NK-92 (cell line): ENCODE data around the gene AKAP4.

Experiments
- DNase-seq: peaks from one replicate; lab custom pipeline; 2025; ENCODE audit not compliant: unreplicated experiment; lab: John Stamatoyannopoulos, UW

AKAP4 gene, protein sequence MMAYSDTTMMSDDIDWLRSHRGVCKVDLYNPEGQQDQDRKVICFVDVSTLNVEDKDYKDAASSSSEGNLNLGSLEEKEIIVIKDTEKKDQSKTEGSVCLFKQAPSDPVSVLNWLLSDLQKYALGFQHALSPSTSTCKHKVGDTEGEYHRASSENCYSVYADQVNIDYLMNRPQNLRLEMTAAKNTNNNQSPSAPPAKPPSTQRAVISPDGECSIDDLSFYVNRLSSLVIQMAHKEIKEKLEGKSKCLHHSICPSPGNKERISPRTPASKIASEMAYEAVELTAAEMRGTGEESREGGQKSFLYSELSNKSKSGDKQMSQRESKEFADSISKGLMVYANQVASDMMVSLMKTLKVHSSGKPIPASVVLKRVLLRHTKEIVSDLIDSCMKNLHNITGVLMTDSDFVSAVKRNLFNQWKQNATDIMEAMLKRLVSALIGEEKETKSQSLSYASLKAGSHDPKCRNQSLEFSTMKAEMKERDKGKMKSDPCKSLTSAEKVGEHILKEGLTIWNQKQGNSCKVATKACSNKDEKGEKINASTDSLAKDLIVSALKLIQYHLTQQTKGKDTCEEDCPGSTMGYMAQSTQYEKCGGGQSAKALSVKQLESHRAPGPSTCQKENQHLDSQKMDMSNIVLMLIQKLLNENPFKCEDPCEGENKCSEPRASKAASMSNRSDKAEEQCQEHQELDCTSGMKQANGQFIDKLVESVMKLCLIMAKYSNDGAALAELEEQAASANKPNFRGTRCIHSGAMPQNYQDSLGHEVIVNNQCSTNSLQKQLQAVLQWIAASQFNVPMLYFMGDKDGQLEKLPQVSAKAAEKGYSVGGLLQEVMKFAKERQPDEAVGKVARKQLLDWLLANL

DNA sequence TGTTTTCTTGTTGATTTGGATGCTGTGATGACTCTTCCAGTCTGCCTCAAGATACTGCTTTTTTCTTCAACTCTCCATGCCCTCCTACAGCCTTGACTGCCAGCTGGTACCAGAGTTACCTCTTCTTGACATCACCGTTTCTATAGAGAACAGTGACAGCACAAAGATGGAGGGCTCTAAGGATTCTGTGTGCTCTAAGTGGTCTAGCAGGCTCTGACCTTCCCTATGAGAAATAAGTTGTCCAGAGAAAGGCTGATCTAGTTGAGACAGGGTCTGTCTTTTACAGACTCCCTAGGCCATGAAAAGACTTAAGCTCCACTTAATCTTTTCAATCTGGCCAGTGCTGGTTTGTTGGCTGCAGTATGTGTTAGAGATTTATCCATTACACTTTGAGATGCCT, at the start of gene AKAP4:
Gene AKAP4 (minus strand): TSS at position 101 of the 400 bp plus-strand sequence. CDS start 118 bp downstream, outside the sequence.
- DNase-seq: no peak

DNA sequence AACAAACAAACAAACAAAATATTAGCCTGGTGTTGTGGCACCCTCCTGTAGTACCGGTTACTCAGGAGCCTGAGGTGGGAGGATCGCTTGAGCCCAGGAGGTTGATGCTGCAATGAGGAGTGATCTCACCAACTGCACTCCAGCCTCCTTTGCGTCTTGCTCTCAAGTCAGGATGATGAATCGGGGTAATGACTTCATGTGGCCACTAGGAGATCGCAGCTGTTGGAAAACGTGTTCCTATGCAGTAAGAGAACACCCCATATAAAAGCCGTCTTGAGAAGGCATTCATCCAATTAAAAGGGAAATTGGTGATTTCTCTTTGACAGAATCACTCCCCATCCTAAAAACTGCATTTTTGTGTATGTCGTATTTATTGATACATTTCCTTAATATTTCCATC, 10.7 kb upstream of the AKAP4 start:
- DNase-seq: no peak

- DNase-seq: no peak
Measured at GRCh38 chrX:50206753-50207152, 5.9 kb upstream of the AKAP4 start.

- no peak for DNase-seq
Measured at GRCh38 chrX:50204364-50204899, 3.6 kb upstream of the AKAP4 start, which contains the start of gene CCNB3. Gene CCNB3 (plus strand): TSS chrX:50204765. CDS start chrX:50285164, 80,399 bp downstream.

DNA sequence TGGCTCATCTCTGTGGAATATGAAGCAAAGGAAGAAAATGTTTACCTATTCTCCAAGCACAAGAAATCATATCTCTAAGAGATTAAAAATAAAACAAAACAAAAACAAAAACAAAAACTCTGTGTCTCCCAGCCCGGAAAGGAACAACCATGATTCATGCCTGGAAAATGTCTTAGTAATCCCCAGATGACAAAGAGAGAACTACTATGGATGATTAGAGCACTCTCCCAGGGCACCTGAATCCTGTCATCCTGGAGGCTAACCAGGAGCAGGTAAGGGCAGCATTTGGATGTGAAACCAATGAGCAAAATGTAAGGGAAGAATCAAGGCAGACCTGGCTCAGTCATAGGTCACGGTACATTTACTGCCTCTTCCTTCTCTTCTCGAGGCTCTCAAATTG, 1.7 kb upstream of the AKAP4 start:
- DNase-seq: no peak

- DNase-seq: no peak
Measured at GRCh38 chrX:50198348-50198747, 2.5 kb downstream of the AKAP4 start.

GRCh38 chrX:50188859-50189600, 11.8 kb downstream of the AKAP4 start:
- DNase-seq: no peak

- no peak for DNase-seq
Measured at GRCh38 chrX:50183891-50184290, 16.9 kb downstream of the AKAP4 start.

DNA sequence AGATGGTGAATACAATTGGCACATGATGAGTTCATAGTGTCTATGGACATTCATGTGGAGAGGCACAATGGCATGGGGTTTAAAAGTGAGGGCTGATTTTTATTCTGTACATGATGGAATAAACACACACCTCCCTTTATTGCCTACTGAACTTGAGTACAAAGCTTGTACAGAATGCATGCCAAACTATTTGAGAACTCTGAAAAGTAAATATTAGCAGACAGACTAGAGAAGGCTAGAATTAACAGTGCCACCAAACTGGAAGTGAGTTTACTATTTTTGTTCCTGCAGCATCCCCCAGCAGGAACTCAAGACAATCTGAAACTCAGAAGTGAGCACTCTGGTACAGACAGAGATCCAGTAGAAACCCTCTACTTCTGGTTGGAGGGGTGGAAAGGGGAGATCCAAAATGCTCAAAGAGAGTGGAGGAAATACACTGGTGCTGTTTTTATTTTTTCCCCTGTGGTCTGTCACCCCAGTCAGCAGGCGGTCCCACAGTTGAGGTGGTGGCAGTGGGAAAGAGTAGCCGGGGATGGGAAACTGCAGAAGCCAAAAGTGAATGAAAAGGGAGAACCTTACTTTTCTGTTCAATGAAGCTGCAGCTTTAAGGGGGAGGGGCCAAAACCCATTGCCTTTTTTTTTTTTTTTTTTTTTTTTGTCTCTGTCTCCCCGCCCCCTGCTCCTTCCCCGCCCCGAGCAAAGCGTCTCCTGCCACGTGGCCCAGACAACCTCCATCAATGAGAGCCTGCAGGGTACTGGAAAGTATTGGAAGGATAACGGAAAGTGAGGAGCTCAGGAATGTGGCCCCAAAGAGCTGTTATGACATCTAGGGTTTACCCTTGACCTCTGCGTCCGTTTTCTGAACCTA, 20.5 kb downstream of the AKAP4 start:
- DNase-seq: no peak

DNA sequence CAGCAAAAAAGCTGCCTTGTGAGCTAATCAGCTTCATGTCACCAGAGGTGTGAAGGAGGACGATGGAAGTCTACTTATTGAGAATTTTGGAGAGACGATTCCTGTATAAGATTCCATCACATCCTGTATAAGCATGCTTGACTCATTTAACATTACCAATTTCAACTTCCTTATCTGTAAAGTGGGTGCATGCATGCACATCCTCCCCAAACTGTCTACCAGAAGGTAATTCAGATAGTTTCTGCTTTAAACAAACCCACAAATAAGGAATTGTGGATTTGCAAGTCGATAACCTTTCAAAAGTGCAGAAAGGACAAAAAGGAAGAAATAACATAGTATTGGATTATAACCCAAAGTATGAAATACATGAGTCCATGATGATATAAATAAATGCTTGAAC, 31.1 kb downstream of the AKAP4 start:
- DNase-seq: no peak

DNA sequence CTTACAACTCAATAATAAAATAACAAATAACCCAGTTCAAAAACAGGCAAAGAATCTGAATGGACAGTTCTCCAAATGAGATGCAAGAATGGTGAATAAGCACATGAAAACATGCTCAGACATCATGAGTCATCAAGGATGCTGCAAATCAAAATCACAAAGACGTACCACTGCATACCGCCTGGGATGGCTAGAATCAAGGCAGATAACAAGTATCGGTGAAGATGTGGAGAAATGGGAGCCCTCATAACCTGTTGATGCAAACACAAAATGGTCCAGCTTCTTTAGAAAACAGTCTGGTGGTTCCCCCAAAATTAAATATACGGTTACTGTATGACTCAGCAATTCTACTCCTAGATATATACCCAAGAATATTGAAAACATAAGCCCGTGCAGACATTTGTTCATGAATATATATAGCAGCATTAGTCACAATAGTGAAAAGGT, 32.5 kb downstream of the AKAP4 start:
- no peak for DNase-seq

DNA sequence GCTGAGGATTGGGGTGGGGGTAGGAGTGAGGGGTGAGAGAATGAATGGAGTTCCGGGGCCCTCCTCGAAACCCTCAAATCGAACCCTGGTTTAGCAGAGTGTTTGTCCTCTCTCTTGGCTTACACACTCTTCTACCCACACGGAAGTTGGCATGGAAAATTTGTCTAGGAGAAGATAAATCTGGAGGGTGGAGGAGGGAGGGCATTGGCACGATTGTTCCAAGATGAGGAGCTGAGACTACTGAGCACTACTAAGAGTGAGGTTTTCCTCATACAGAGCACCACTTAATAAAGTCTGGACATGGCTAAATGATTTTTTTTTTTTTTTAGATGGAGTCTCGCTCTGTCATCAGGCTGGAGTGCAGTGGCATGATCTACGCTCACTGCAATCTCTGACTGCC, 33.4 kb downstream of the AKAP4 start:
- no peak for DNase-seq

DNA sequence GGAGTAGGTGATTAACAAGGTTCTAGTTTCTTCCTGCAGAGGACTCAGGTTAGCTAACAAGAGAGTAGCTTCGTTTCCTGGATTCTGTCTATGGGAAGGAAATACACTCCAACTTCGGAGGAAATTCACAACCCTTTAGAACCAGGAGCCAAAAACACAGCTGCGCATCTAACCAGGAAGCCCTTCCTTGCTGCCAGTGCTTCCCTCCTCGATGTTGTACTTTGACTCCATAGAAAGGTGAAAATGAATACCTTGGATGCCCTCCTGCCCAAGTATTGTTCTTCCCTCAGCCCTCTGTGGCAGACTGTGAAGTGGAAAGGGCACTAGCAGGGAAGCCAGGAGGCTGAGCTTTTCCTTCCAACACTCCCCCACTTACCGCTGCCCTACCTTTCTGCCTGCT, 35.1 kb downstream of the AKAP4 start:
- no peak for DNase-seq

DNA sequence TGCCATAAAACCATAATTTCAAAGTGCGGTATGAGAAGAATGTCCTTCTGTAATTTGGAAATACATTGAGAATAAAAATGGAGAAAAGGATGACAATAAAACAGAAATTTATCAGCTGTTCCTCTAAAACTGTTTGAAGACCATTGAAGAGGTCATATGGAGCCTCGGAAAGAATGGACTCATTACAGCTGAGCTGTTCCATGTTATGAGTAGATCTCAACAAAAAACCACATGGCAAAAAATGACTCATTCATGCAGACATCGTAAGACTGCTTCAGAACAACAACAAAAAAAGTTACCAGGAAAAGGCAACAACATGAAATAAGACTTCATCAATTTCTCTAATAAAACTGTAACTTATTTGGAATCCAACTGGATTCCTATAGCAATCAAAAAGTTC, 39.7 kb downstream of the AKAP4 start:
- no peak for DNase-seq

DNA sequence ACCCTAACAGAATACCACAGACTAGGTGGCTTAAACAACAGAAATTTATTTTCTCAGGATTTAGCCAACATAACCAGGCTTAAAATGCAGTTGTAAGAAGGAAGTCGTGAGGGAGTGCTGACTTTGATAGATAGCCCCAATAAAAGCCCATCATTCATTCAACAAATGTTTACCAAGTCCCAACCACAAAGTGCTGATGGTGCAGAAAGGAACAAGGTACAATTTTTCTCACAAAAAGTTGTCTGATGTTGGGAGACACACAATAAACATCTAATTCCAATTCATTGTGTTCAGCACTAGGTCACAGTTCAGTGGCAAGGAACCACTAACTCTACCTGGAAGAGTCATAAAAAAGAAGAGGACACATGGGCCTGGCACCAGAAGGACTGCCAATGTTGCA, 42.2 kb downstream of the AKAP4 start:
- DNase-seq: no peak

GRCh38 chrX:50157545-50158135, 43.2 kb downstream of the AKAP4 start:
- DNase-seq: no peak

DNA sequence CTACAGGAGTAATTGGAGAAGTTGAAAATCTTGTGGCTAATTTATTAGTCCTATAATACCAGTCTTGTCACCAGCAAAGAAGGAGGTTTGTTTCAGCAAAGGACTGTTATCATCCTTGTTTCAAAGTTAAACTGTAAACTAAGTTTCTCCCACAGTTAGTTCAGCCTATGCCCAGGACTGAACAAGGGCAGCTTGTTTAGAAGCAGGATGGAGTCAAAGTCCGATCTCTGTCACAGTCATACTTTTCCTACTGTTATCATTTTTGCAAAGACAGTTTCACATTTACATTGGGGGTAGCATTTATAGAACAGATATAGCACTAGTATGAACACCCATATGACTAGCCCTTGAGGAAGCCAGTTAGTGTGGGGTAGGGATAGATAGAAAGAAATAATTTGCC, 46.4 kb downstream of the AKAP4 start:
- no peak for DNase-seq

DNA sequence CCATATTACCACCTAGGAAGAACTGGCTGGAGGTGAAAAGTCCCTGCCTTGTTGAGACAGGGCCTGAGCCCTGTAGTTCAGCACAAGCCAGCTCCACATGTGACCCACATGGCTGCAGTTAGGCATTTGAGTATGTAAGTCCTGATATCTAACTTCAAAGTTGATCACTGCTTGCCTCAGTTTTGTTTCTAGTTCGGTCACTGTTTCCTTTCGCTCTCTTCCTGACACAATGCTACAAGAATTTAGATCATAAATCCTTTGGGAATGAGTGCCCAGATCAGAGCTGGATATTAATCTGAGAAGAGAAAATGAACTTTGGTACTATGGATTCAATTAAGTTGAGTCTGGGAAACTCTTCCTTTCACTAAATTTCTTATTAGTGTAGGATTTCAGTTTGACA, 48.4 kb downstream of the AKAP4 start:
- DNase-seq: no peak

DNA sequence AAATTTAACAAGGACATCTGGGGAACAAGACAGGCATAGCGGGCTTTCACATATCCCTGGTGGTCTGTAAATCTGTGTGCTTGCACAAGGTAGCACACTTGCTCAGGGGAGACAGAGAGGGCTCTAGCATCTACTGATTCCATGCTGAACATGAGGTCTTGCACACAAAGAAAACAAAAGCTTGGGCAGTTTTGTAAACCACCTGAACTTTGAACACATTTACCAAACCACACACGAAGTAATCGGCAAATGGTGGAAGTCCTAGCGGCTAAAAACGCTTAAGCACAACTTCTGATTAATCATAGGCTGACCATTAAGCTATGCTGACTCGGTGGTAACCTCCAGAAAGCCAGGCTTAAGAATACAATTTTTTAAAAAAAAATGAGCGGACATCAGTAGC, 52.8 kb downstream of the AKAP4 start:
- no peak for DNase-seq
